Spleen (tissue), 7 donors: Measurements from ENCODE around the gene PODXL2.

Source experiments
- CTCF ChIP-seq, 11 experiments: fragments of 200-600 bp in 7 of 11; fragments of 450-650 bp in 4 of 11; sonication (generic) in 4 of 11; IDR thresholded peaks in 8 of 11; conservative IDR thresholded peaks in 3 of 11; 1 replicate in 7 of 11; 2 replicates in 4 of 11; pipeline versions ENCODE4 v1.4.0 to v1.8.0; 2016 to 2021; ENCODE audit warnings: antibody characterized with exemption in 11 of 11, inconsistent platforms in 4 of 11, mild to moderate bottlenecking in 1 of 11
- POLR2A ChIP-seq, 3 donors: fragments of 450-650 bp; IDR thresholded peaks; one replicate each; pipeline ENCODE4 v1.5.1; 2017; ENCODE audit warnings: antibody characterized with exemption in 3 of 3, mild to moderate bottlenecking in 1 of 3
- donor health status: DM: no; HTN: no; CAD: no; lungs with moderate emphysema.
- donor health status: DM: no; HTN: no; CAD: no.
- donor health status: DM: no; HTN: no; CAD: no.

- TF ChIP-seq CTCF (IDR thresholded peaks at IDR 0.05 in 8 of 11, conservative IDR thresholded peaks at IDR 0.05 in 3 of 11) (no peak), POLR2A (IDR thresholded peaks at IDR 0.05) (no peak)
Observed at GRCh38 chr3:127680798-127681221, 51.8 kb downstream of the PODXL2 start.
